Hepatocyte (in vitro differentiated cells): ENCODE data around the gene ALDH2.

Experiments used
- CTCF ChIP-seq: fragments of 200-600 bp; sonication (generic); IDR thresholded peaks from 2 replicates; pipeline ENCODE4 v1.5.1; 2016; ENCODE audit warnings: antibody characterized with exemption, mild to moderate bottlenecking; ENCODE audit not compliant: poor library complexity
- EZH2 ChIP-seq: fragments of 200-600 bp; sonication (generic); IDR thresholded peaks from 2 replicates; pipeline ENCODE4 v1.6.1; 2016; ENCODE audit warnings: antibody characterized with exemption, mild to moderate bottlenecking, borderline replicate concordance
- EZH2phosphoT487 ChIP-seq: fragments of 200-600 bp; sonication (generic); IDR thresholded peaks from one replicate; pipeline ENCODE4 v1.6.1; 2018; ENCODE audit warnings: antibody characterized with exemption, mild to moderate bottlenecking, low read depth, moderate library complexity; ENCODE audit not compliant: unreplicated experiment, severe bottlenecking

- TF ChIP-seq EZH2: no peak
- TF ChIP-seq CTCF: no peak
- TF ChIP-seq EZH2phosphoT487: no peak
Observed at GRCh38 chr12:111728795-111729194, 37.9 kb upstream of the ALDH2 start.
